GM18868 (cell line): ENCODE results near the gene LGR4.

Experiments
- ATAC-seq: cut with Tn5 transposase; IDR thresholded peaks from one replicate; pipeline ENCODE4 v1.9.1; 2021; ENCODE audit warnings: mild to moderate bottlenecking, moderate library complexity; ENCODE audit not compliant: unreplicated experiment

The LGR4 gene

DNA sequence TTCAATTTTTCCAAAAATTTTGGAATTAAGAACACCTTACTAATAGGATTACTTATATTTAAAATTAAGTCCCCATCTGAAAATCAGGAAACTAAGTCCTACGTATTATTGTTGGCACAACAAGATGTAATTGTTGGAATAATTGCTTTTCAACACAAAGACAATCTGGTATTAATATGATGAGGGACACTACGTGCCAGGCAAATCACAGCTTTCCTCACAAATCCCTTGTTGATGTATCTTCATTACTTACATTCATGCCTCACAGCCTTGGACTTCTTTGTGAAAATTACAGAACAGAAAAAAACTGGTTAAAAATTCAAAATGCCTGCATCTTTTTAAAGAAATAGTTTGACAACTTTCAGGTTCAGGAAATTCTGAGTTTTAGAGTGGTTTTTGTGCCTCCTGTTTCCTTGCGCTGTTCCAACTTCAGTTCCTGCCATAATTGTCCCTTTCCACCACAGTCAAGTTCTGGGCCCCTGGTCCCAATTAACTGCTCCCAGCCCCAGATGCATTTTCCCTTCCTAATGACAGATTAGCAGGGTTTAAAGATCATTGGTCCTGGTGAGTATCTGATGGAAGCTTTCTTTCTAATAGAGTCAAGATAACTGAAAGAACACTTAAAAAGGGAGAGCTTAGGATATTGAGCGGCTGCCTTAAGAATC lies 86.3 kb downstream of the LGR4 start:
- ATAC-seq, result no peak

DNA sequence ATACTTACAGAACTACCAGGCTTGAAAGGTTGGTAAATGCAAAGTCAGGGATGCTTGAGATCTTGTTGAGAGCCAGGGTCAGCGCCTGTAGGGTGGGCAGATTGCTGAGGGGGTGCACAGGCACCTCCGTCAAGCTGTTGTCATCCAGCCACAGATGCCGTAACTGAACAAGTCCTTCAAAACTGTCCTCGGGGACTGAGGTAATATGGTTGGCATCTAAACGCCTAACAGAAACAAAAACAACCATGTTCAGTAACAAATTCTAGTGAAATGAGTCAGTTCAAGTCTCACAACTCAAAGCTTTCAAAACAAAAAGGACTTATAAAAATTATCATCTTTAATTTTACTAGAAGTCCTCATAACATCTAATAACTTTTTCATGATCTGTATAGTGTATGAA lies 87.3 kb downstream of the LGR4 start:
- ATAC-seq, result no peak

DNA sequence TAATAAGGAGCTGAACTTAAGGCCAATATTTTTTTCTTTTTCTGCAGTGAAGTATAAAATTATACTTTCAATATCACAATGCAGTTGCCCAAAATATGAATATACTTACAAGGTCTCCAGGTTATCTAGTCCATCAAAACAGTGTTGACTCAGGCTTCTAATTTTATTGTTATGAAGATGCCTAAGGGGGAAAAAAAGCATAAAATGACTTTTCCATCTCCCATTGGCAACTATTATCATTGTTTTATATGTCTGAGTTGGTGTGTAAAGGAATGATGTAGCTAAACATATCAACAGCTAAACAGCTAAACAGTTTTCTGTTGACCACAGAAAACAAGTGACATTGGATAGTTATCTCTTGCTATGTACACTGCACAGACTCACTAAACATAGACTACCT lies 88.4 kb downstream of the LGR4 start:
- no peak for ATAC-seq

DNA sequence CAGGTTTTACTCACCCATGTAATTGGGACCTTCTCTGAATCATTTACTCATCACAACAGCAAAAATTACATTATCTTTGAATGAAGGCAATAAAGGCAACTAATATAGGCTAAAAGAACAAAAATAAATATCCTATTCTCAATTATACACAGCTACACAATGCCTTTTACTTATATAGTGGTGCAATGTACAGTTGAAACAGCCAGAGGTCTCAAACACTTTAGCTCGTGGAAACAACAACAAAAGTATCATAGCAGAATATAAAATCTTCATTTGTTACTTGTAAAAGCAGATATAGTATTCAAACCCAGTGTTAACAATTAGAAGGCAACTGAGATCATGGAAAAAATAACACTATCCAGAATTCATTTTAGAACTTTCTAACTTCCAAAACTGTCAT lies 88.9 kb downstream of the LGR4 start:
- ATAC-seq, result no peak

DNA sequence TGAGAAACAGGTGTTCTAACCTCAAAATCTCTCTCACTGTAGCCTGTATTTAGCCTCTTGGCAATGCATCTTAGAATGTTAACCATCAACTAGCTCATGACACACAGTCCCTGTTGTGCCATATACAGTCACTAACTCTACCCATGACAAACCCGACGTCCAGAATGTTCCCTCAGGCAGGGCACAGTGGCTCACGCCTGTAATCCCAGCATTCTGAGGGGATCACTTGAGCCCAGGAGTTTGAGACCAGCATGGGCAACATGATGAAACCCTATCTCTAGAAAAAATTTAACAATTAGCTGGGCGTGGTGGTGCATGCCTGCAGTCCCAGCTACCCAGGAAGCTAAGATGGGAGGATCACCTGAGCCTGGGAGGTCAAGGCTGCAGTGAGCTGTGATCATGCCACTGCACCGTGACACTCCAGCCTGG lies 91.3 kb downstream of the LGR4 start:
- ATAC-seq, result no peak

DNA sequence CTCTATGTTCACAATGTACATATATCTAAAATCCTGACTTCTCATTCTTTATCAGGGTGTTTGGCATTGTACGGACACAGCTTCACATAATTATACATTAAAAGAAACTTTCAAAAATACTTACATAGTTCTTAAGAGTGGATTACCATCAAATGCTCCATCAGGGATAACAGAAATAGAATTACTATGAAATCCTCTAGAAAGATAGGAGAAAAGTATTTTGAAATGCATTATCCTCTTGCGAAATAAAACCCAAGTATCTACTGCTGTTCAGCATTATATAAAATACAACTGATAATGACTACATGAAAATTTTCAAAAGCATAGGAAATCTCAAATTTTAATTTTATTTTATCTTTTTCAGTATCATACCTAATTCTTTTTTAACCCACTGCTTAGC lies 91.8 kb downstream of the LGR4 start:
- ATAC-seq, result no peak

DNA sequence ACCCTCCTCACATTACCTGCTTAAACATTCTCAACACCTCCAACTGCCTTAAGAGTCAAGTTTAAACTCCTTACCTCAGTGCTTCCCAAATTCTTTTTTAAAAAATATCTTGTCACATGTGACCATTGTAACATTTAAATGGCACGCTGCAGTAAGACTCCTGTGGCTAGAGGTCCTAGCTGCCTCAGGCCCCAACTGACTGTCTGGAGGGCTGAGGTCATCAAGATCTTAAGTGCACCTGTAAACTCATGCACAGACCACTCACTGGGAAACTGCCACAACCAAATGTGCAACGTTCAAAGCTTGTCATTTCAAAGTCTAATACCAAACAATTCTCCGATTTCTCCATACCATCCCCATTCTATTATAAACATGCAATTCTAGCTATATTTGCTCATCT lies 93.1 kb downstream of the LGR4 start:
- no peak for ATAC-seq

DNA sequence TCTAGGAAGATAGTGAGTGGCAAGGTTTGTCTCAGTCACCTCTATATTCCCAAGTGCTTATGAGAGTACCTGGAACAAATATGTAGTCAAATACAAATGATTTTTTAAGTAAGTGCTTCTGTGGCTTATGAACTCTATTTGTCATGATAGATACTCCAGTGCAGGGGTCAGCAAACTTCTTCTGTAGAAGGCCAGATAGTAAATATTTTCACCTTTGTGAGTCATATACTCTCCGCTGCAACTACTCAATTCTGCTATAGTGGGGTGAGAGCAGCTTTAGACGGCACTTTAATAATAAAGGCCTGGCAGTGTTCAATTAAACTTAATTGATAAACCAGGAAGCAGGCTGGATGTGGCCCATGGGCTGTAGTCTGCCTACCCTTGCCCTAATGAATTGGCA lies 97.2 kb downstream of the LGR4 start:
- no peak for ATAC-seq

DNA sequence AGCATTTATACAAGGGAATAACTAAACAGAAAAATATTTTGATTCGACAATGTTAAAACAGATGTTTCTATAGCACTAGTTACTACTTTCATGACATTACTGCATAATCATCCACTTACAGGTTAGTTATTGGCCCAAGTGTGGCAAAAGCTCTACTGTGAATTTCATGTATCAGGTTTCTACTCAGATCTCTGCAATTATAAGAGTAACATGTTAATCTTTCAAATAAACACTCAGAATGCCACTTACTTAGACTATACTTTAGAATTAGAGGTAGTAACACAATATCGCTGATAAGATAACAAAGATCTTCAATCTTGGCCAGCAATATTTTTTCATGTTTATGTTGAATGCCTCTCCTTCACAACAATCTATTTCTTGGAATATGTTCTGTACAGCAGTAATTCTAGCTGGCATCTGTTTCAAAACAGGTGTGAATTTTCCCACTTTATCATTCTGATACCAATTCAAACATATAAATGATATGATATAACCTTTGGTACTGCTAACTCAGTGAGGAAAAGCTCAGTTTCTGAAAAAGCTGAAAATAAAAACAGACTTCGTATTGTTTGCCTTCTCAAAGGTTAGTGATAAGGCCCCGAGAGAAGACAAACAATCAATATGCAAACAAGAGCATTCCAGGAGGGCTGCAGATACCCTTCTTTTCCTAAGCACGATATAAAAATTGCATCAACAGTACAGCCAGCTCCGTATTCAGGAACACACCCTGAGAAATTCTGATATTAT lies 98.6 kb downstream of the LGR4 start:
- ATAC-seq, result no peak

DNA sequence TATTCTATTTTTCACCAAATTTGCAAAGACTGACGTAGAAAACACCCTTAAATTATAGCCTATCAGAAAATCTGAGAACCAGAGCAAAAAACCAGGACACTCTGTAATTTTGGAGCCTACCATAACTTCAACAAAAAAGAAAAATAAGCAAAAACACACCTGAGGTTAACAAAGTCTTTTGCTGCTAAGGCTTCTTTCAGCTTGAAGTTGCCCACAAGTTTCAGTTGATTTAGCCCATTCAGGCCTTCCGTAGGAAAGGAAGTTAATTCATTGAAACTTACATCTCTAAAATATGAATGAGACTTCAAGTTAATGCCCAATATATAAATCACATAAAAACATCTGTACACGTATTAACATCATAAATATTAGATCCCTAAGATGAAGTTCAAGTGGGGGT lies 99.2 kb downstream of the LGR4 start:
- no peak for ATAC-seq

DNA sequence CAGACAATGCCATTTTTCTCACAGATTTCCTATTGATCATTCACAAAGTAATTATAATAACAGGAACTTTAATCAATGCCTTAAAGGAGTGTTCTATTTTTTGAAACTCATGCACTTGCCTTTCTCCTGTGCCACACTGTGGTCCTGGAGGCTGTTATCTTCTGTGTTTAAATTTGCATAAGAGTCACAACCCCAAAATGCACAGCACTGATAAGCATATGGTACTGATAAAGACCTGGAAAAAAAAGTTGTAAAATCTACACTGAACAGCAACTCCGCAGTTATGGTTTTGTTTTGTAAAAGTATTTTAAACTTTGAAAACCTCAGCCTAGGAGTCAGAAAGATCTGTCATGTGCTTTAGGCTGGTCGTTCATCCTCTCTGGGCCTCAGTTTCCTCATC lies 100.4 kb downstream of the LGR4 start:
- no peak for ATAC-seq

DNA sequence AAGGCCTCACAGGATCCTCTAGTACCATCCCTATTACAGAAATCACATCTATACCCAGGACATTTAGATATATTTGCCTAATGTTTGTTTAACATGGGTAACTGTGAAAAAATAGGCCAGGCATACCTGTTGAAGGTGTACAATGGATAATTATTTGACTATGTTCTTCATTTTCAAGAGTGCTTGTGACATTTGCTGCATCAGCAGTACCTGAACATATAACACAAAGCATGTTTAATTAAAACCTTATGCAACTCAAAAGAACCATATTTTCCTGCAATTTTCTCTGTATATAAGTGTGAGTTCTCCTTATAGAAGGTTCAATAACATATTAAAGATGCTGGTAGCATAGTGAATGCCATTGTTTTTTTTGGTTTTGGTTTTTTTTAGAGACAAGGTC lies 101.1 kb downstream of the LGR4 start:
- no peak for ATAC-seq

DNA sequence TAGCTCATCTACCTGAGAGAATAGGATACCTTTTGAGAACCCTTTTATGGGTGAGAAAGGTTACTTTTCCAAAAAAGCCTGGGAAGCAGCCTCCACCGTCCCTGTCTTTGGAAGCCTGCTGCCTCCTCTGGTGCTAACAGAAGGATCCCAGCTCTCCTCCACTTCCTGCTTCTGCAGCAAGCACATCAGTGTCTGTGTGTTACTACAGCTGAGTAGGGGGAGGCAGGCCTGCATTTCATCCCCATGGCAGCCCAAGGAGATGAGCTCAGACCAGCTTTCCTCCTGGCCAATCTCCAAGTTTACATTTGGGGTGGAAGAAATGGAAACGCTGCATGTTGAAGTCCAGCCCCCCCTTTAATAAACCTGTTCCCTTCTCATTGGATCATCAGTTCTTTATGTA lies 102.2 kb downstream of the LGR4 start:
- no peak for ATAC-seq

DNA sequence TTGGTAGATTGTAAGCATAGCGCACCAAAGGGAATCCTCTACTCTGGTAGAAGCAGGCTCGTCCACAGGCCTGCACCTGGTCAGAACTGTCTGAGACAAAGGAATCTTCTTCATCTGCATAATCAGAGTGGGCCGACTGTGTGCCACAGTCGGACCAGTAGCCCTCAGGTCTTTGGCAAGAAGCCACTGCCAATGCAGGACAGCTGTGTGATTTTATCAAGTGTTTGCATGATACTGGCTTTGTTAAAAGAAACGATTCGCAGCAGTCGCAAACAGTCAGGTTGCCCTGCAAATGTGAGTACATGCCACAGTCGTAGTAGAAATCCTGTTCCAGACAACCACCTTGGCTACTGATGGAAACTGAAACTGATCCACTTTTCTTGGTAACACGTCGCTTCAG lies 104.7 kb downstream of the LGR4 start:
- no peak for ATAC-seq

DNA sequence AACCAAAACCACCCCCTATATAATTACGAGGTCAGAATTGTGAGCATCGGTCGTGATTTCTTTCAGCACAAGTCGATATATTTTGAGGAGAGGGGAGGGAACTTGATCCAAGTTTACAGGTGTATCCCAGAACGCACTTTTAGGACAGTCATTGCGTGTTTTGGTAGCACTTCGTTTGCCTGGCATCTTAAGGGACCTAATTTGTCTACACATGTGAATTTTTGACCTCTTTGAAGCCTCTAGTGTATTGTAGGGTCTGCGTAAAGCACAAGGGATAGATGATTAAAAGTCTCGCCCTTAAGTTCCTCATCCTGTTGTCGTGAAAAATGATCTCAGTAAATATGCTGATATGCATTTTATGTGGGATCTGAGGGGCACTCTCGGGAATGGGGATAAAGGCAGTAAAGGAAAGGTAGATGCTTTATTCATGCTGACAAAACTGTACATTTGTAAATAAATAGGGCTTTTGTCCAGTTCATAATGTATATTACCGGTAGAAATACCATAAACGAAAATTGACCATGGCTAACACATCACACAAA lies 108.9 kb downstream of the LGR4 start:
- ATAC-seq, result no peak

DNA sequence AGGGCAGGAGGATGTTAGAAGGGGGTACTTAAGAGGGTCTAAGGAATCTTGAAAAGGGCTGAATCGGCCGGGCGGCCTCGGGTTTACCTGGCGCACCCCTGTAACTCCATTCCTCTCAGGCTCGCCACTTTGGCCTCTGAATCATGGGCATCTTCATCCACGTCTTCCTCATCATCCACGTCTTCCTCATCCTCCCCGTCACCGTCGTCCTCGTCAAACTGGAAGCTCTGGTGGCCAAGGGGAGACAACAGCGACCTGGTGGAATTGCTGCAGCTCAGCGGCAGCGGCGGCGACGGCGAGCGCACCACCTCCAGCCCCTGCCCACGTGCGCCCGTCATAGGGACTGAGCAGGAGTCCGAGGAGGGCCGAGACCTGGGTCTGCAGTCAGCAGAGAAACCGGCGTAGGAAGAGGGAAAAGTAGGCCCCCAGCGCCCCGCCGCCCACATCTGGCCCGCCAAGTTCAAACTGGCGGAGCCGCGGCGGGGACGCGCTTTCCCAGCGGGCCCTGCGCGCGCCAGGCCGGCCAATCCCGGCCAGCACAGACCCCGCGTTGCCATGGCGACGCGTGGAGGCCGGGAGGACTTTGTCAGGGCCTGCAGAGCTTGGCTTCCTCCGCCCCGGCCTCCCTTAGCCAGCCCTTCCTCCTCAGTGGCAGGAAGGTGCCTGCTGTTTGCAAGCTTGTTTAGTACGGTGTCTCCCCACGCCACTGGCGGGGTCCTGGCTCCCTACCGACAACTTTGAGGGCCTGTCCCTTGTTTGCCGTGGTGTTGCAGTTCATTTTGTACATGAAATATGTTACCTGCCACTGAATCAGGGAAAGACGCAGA lies 109.6 kb downstream of the LGR4 start, which contains the start of gene CCDC34:
CCDC34 (minus strand) TSS at position 467 of the 827 bp plus-strand sequence; CDS start at position 446, 21 bp downstream.
- peak; percentile 99 for ATAC-seq

DNA sequence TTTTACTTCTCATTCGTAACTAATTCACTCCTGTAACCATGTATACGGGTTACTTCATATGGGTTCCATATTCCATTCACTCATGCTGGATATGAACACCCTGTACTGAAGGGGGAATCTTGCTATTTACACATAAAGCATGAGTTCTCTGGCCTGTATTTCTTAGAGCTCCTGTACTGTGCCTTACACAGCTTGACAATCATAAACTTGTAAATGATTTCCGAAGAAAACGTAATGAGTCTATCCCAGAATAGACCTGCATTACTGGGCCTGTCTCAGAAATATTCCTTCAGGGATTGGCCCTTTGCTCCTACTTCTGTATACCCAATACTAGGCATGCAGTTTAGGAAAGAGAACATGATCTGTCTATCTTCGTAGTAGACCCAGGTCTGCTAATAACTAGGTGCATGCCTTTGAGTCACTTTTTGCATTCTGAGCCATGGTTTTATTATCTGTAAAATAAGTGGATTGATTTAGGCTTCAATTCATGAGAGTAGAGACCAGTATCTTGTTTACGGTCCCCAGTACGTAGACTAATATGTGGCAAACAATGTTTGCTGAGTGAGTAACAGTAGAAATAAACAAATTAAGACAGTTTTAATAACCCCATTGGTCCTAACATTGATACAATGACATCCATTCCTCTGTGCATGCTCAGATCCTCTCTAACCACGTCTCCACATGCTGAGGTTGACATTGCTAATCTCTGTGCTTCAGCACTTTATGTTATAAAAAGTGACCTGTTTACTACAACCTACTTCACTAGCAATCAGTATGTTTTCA lies 110.8 kb downstream of the LGR4 start:
- ATAC-seq, result no peak

DNA sequence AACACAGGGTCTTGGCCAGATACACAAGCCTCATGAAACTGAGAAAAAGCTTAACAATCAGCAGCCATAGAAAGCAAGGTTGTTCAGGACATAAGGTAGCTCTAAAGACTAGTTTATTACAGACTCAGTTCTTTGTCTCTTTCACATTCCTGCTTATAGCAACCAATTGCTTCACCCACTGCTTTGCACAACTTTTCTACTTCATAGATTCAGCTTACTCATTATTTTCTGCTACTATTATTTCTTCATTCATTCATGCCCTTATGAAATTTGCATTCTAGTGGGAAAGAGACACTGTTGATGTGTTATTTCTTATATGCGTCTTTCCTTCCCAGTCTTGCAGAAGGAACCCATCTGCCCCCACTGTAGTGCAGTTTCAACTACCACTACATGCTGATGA lies 114.3 kb downstream of the LGR4 start:
- ATAC-seq, result no peak

DNA sequence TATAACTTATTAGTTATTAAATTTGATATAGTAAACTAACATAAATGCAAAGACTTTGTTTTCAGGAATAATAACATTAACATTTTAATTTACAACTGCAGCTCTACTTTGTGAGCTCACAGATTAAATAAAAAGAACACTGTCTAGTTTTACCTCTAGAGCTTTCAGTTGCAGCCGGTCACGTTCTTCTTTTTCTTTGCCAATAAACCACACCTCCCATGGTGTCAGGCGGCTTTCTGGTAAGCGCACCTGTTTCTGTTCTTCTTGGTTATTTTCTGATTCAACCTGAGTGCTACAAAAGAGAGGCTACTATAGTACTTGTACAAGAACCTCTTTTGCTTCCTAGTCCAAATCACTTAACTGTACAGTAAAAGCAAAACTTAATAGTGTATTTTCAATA lies 115.3 kb downstream of the LGR4 start:
- no peak for ATAC-seq

DNA sequence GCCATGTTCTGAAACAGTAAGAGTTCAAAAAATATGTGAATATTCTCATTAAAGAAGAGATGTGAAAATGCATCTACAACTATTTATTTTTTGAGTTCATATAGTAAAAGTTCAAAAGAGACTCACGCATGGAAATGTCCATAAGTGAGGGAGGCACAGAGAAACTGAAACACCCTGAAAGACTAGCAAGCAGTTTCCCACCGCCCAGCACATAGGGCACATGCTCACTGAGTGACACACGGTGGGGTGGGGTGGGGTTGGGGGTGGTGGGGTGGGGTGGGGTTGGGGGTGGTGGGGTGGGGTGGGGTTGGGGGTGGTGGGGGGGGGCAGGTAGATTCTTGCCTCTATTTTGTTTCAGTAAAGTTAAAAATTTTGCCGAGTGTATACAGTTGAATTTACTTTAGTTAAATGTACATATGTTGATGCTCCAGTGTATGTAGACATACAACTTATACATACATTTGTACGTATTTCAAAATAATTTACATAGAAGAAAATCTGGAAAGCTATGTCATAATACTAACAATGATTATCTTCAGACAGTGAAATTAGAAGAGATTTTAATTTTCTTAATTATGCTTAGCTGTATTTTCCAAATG lies 115.9 kb downstream of the LGR4 start:
- ATAC-seq, result no peak
